ENCODE results near the gene PIGN.
"Not testable (repeated sequence)": the region's sequence is repeated elsewhere in the genome, so short reads cannot be mapped to it uniquely, and the experiment has no call there.

Gene PIGN

GRCh38 chr18:62179213-62179612 lies 7.6 kb downstream of the PIGN start:
- DNase-seq = no peak

DNA sequence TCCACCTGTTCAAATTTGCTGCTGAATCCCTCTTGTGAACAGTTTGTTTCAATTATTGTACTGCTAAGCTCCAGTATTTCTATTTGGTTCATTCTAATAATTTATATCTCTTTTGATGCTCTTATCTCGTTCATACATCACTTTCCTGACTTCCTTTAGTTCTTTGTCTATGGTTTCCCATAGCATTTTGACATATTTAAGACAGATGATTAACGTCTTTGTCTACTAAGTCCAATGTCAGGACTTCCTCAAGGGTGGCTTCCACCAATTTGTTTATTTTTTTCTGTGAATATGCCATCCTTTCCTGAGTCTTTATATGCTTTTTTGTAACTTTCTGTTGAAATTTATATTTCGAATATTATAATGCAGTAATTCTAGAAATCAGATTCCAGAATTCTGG lies 9.6 kb downstream of the PIGN start:
- no peak for DNase-seq

GRCh38 chr18:62175521-62175920 lies 11.3 kb downstream of the PIGN start:
- no peak for DNase-seq

DNA sequence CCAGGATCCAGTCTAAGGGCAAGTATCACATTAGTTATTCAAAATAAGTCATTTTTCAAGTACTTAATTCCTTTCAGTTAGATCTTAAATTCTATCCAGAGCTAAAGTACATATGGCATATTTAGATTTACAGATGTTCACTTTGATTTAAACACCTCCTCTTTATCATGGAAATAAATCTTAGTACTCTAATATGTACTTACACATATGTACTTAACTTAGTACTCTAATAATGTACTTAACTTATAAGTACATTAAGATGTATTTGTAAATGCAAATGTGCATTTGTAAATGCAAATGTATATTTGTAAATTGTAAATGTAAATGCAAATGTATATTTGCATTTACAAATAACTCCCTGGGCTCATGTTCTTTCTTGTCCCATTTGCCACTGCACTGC lies 14.6 kb downstream of the PIGN start:
- DNase-seq = no peak

DNA sequence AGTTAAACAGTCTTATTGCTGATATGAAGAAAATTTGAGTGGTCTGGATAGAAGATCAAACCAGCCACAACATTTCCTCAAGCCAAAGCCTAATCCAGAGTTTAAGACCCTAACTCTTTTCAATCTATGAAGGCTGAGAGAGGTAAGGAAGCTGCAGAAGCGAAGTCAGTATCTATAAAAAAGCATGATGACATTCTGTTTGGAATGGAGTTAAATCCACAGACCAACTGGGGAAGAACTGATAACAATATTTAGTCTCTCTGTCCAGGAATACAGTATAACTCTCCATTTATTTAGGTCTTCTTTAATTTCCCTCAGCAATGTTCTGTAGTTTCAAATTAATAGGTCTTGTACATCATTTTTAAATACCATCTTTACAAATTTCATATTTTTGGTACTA lies 16.0 kb downstream of the PIGN start:
- no peak for DNase-seq

- DNase-seq = not testable (repeated sequence)
These were observed 20.3 kb downstream of the PIGN start for GRCh38 chr18:62166524-62166923.

GRCh38 chr18:62165583-62165982 lies 21.3 kb downstream of the PIGN start:
- no peak for DNase-seq

- no peak for DNase-seq
These were observed 21.9 kb downstream of the PIGN start for GRCh38 chr18:62164855-62165487.

DNA sequence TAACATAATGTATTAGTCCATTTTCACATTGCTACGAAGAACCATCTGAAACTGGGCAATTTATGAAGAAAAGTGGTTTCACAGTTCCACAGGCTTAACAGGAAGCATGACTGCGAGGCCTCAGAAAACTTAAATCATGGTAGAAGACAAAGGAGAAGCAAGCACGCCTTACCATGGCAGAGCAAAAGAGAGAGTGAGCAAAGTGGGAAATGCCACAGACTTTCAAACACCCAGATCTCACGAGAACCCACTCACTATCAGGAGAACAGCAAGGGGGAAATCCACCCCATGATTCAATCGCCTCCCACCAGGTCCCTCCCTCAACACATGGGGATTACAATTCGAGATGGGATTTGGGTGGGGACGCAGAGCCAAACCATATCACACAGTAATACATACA lies 22.5 kb downstream of the PIGN start:
- no peak for DNase-seq

DNA sequence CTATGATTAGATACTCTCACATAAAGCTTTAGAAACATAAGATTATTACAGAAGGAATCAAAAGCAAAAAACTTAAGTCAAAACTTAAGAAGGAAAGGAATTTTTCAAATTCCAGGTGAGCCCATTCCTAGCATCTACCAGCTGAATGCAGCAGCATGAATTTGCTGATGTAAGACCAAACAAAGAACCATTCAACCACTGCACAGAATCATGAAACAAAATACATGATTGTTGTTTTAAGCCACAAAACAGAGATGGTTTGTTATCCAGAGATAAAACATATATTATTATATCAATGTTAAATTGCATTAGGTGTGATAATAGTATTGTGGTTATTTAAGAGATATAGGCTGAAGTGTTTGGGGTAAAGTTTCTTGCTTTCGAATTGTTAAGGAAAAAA lies 29.0 kb downstream of the PIGN start:
- no peak for DNase-seq

- no peak for DNase-seq
These were observed 34.0 kb downstream of the PIGN start for GRCh38 chr18:62152844-62153243.

DNA sequence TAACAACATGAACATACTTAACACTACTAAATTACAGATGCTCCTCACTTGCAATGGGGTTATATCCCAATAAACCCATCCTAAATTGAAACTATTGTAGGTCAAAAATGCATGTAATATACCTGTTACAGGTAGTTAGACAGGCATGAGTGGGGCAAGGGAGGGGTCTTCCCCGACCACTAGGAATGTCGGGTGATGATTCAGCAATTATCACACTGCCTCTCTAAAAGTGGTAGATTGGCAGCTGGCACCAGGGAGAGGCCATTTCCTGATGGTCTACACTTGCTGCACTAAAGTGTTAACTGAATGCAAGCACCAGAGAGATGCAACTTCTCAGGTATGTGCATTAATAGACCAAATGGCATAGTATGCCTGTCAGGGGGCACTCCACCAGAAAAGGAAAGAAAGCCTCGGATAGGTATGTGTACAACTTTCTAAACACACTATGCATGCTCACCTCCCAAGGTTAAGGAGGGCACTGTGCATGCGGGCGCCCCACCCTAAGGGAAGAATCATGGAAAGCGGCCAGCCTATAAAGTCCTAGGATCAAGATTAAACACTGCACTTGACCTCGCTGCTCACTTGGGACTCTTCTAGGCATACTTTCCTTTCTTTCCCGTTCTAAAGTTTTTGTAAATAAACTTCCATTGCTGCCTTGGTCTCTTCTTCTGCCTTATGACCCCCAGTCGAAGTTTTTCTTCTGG lies 35.6 kb downstream of the PIGN start:
- no peak for DNase-seq

GRCh38 chr18:62144338-62144737 lies 42.5 kb downstream of the PIGN start:
- DNase-seq = no peak

- DNase-seq = no peak
These were observed 46.6 kb downstream of the PIGN start for GRCh38 chr18:62140259-62140658.

GRCh38 chr18:62138461-62139235 lies 48.2 kb downstream of the PIGN start:
- DNase-seq = no peak

DNA sequence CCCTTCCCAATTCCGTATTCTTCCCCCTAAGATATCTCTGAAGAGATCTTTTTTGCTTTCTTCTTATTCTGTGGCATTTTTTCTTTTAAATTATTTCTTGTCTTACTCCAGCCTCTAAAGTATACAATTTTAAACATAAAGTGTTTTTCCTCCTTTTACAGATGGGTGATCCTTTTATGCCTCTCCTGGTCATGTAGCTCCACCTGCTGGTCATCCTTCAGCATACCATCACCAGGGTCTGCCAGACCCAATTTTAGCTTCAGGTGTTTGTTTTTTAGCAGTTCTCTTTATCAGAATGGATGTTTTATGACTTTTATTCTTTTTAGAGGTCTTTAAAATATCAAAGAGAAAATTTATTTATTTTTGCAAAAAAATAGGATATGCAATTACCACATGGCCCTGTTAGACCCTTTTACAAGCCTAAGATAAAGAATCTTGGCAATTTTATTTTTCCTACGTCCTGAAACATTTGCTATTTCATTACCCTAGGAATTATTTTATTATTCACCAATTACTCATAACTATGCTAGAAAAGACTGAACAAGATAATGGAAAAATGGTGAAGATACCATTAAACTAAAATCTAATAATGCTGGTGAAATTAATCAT lies 55.5 kb downstream of the PIGN start:
- DNase-seq = peak; percentile 17

DNA sequence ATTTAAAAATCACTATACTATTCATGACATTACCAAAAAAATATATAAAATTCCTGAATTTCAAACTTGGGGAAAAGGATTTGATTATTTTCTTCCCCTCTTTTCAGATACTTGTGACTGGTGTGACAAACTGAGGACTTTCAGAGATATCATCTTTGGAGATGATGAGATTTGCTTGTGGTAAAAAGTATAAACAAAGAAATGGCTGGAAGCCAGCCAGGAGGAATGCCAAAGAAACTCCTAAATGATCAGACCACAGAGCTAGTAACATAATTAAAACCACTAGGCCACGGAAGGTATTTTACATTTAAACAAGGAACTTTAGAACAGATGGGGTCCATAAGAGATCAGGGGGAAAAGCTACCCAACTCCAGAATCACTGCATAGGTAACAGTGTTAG lies 58.7 kb downstream of the PIGN start:
- DNase-seq = no peak

DNA sequence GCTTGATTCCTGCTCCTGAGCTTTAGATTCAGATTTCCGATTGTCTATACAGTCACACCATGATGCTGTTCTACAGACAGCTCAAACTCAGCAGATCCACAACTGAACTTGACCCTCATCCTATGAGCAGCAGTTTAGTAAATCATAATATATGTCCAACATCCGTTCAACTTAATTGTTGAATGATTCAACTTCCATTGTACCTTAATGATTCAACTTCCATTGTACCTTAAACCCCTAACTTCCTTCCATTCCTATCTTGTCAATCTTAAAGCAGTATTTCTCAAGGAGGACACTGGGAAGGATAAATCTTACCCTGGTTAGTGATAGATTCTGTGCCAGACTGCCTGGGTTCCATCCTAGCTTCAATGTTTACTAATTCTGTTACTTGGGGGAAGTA lies 60.1 kb downstream of the PIGN start:
- no peak for DNase-seq

DNA sequence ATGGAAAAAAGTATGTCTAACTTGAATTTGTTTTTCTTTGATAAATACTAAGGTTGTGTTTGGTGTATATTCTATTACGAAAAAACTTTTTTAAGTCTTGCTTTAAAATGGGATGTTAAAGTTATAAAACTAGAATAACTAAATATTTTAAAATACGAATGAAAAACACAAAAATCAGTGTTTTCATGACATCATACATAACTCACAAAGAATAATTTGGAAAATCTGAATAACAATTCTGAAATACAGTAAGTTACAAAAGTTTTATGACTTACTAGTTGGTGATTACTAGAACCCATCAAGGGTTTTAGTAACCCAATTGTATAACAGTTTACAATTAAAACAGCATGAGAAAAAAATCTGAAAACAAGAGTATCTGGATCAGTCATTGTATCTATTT lies 61.2 kb downstream of the PIGN start:
- no peak for DNase-seq

DNA sequence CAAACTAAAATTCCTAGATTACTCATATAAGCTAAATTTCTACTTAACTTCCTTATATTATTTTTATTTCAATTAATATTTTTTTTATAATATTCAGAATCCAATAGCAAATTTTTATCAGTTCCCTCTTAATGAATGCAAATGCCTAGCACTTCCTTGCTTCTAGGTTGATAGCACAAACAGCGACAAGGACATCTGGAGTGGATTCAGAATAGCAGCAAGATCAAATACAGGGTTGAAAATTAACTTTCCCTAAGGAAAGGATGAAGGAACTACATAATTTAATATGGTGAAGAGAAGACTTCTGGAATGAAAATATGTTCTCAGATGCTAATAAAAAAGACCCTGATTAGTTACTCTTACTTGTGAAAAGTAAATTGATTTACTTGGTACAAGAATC lies 64.5 kb downstream of the PIGN start:
- no peak for DNase-seq

DNA sequence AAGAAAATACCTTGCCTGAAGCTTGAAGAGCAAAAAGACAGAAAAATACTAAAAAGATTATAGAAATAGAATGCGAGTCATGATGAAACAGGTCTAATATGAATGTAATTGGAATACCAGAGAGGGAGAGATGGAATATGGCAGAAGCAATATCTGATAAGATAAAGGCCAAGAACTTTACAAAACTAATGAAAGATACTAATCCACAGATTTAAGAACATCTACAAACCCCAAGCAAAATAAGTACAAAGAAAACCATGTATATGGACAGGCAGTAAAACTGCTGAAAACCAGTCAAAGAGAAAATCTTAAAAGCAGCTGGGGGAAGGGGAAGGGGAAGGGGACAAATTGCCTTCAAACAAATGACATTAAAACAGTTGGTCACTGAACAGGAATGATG lies 67.0 kb downstream of the PIGN start:
- DNase-seq = no peak

GRCh38 chr18:62118328-62118727 lies 68.5 kb downstream of the PIGN start:
- peak; percentile 19 for DNase-seq

DNA sequence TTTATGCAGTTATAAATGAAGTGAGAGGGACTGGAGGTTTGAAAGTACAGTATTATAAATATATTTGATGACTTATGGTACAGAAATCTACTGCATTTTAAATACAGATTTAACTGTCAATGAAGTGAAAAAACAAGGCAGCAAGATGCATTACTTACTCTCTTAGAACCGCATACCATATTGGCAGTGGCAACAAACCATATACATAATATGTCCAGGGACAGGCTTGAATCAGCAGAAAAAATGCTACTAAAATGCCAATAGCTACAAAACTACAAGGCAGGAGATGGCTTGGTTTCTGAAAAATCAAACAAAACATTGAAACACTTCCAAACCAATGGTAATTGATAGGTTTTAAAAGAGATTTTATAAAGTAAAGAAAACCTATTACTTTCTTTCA lies 77.2 kb downstream of the PIGN start:
- DNase-seq = no peak

- DNase-seq = no peak
These were observed 79.0 kb downstream of the PIGN start for GRCh38 chr18:62107881-62108280.
